ENCODE measurements around the gene LEPROT.

LEPROT gene

GRCh38 chr1:65424573-65424889 is 4.1 kb downstream of the LEPROT start:
- Histone ChIP-seq H3K4me1 (peaks cover 0 to 40% (median 31%) of the 10 kb centered on the region in 4 donors), H3K27me3 (no peaks in the 10 kb centered on the region), H3K27ac (peak overlapping the region in 1 of 2 donors; percentile 9), H3K4me3 (no peak overlapping the region), H3K36me3 (peaks cover 18 to 30% (median 26%) of the 10 kb centered on the region in 3 donors), H3K9me3 (no peaks in the 10 kb centered on the region)
- DNase-seq: no peak
- intact Hi-C loops (cut with DNase I; ENCODE audit: low total_unique reads): loop anchor here (10.0 kb wide), 1 partner anchor 160 kb away; no protein-coding TSS in a partner anchor
- no peak for TF ChIP-seq CTCF (IDR thresholded peaks at IDR 0.05)

GRCh38 chr1:65425006-65425405 is 4.5 kb downstream of the LEPROT start:
- no peaks in the 10 kb centered on the region for H3K9me3 ChIP-seq
- H3K27ac ChIP-seq: no peak overlapping the region
- H3K4me3 ChIP-seq: no peak overlapping the region
- intact Hi-C loops (cut with DNase I; ENCODE audit: low total_unique reads): loop anchor here (10.0 kb wide), 1 partner anchor 160 kb away; no protein-coding TSS in a partner anchor
- H3K4me1 ChIP-seq: peaks cover 0 to 44% (median 32%) of the 10 kb centered on the region in 4 donors
- no peak for DNase-seq
- no peaks in the 10 kb centered on the region for H3K27me3 ChIP-seq
- H3K36me3 ChIP-seq: peaks cover 18 to 30% (median 26%) of the 10 kb centered on the region in 3 donors
- TF ChIP-seq CTCF (IDR thresholded peaks at IDR 0.05): no peak

- Histone ChIP-seq H3K9me3 (no peaks in the 10 kb centered on the region), H3K27ac (no peak overlapping the region), H3K27me3 (no peaks in the 10 kb centered on the region), H3K4me1 (peaks cover 0 to 50% (median 34%) of the 10 kb centered on the region in 4 donors), H3K36me3 (peaks cover 18 to 30% (median 26%) of the 10 kb centered on the region in 3 donors), H3K4me3 (no peak overlapping the region)
- TF ChIP-seq CTCF (IDR thresholded peaks at IDR 0.05): no peak
- intact Hi-C loops (cut with DNase I; ENCODE audit: low total_unique reads): loop anchor here (10.0 kb wide), 1 partner anchor 161 kb away; no protein-coding TSS in a partner anchor
- no peak for DNase-seq
Observed at GRCh38 chr1:65425697-65426096, 5.2 kb downstream of the LEPROT start.

- Histone ChIP-seq H3K27ac (peak overlapping the region; percentile 46 to 57), H3K36me3 (peaks cover 29 to 50% (median 44%) of the 10 kb centered on the region in 3 donors), H3K4me1 (peaks cover 0 to 26% (median 15%) of the 10 kb centered on the region in 4 donors), H3K4me3 (no peak overlapping the region), H3K27me3 (no peaks in the 10 kb centered on the region), H3K9me3 (no peaks in the 10 kb centered on the region)
- no peak for DNase-seq
- no peak for TF ChIP-seq CTCF (IDR thresholded peaks at IDR 0.05)
- intact Hi-C loops (cut with DNase I; ENCODE audit: low total_unique reads): loop anchor here (10.0 kb wide), 1 partner anchor 164 kb away; no protein-coding TSS in a partner anchor
Observed at GRCh38 chr1:65429078-65429477, 8.6 kb downstream of the LEPROT start.

GRCh38 chr1:65429806-65430205 is 9.3 kb downstream of the LEPROT start:
- Histone ChIP-seq H3K4me3 (no peak overlapping the region), H3K27ac (peak overlapping the region; percentile 46 to 57), H3K9me3 (no peaks in the 10 kb centered on the region), H3K36me3 (peaks cover 32 to 56% (median 47%) of the 10 kb centered on the region in 3 donors), H3K4me1 (peaks cover 0 to 19% (median 12%) of the 10 kb centered on the region in 4 donors), H3K27me3 (no peaks in the 10 kb centered on the region)
- intact Hi-C loops (cut with DNase I; ENCODE audit: low total_unique reads): loop anchor here (10.0 kb wide), 1 partner anchor 165 kb away; no protein-coding TSS in a partner anchor
- DNase-seq: peak in 1 of 2 donors; percentile 24
- no peak for TF ChIP-seq CTCF (IDR thresholded peaks at IDR 0.05)

Data from tibial artery (tissue), 4 donors.